Endothelial cell (in vitro differentiated cells): ENCODE measurements around the gene STK10. TPM values are rescaled to one million over a fixed set of nuclear protein-coding genes. Genes with fewer than 3 reads are reported as not detected.

Source experiments
- DNase-seq: peaks from one replicate; pipeline ENCODE4 v3.0.0; 2021; ENCODE audit warnings: low spot score
- H3K27ac Mint-ChIP-seq: one replicate; pipeline ENCODE4 v1.8.0; 2021; ENCODE audit warnings: mixed read lengths, inconsistent platforms; ENCODE audit not compliant: unreplicated experiment
- H3K27me3 Mint-ChIP-seq: one replicate; pipeline ENCODE4 v1.8.0; 2021; ENCODE audit warnings: mild to moderate bottlenecking, moderate library complexity, mixed read lengths, inconsistent platforms; ENCODE audit not compliant: unreplicated experiment
- H3K36me3 Mint-ChIP-seq: one replicate; pipeline ENCODE4 v1.8.0; 2021; ENCODE audit warnings: mild to moderate bottlenecking, low read depth, mixed read lengths, inconsistent platforms; ENCODE audit not compliant: unreplicated experiment
- H3K4me1 Mint-ChIP-seq: one replicate; pipeline ENCODE4 v1.8.0; 2021; ENCODE audit warnings: mild to moderate bottlenecking, mixed read lengths, inconsistent platforms; ENCODE audit not compliant: unreplicated experiment
- H3K4me3 Mint-ChIP-seq: one replicate; pipeline ENCODE4 v1.8.0; 2021; ENCODE audit warnings: mild to moderate bottlenecking, mixed read lengths, inconsistent platforms; ENCODE audit not compliant: unreplicated experiment
- H3K9me3 Mint-ChIP-seq: one replicate; pipeline ENCODE4 v1.8.0; 2021; ENCODE audit warnings: mixed read lengths, inconsistent platforms; ENCODE audit not compliant: unreplicated experiment
- total RNA-seq: library from RNA; stranded (reverse); fragmentation: NEBNext Ultra II Directional; extraction: Animal tissue kit (Norgen Biotek cat#: 25700); gene quantifications from one replicate; pipeline ENCODE4 v1.2.1, GENCODE V29; 2021; ENCODE audit not compliant: unreplicated experiment
- TF ChIP-seq, protein P1 (sequence below): fragments of 200-600 bp; sonication (generic); IDR thresholded peaks from one replicate; pipeline ENCODE4 v1.5.0; 2021; ENCODE audit warnings: antibody characterized with exemption; ENCODE audit not compliant: unreplicated experiment

Gene STK10
- total RNA-seq, 1 donor from 2014 or later: 69.3 TPM

DNA sequence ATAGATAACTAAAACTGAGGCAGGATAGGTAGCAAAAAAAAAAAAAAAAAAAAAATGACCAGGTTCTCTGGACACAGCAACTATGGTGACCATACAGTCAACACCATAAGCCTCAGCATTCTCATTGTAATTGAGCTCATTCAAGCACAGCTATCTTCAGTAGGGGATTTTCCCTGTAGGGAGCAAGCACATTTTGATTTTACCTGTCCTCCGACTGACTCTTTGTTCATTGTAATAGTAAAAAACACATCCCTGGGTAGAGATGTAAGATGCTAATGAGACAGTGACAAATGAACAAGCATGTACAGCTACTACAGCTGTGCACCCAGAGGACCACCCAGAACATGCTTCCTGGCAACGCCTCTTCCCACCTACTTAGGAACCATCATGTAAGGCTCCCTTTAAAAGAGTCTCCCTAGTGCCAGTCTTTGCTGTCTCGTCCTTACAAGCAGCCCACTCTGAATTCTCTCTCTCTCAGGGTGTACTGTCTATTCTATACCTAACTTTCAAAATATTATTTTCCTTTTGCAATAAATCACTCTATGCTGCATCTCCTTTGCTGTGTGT lies 116.6 kb downstream of the STK10 start:
- Mint-ChIP-seq H3K27ac (no peak overlapping the region), H3K27me3 (peaks cover 6% of the 10 kb centered on the region), H3K4me1 (peaks cover 3% of the 10 kb centered on the region), H3K9me3 (no peaks in the 10 kb centered on the region), H3K36me3 (peaks cover 19% of the 10 kb centered on the region), H3K4me3 (no peak overlapping the region)
- DNase-seq: no peak
- TF ChIP-seq, protein P1, sequence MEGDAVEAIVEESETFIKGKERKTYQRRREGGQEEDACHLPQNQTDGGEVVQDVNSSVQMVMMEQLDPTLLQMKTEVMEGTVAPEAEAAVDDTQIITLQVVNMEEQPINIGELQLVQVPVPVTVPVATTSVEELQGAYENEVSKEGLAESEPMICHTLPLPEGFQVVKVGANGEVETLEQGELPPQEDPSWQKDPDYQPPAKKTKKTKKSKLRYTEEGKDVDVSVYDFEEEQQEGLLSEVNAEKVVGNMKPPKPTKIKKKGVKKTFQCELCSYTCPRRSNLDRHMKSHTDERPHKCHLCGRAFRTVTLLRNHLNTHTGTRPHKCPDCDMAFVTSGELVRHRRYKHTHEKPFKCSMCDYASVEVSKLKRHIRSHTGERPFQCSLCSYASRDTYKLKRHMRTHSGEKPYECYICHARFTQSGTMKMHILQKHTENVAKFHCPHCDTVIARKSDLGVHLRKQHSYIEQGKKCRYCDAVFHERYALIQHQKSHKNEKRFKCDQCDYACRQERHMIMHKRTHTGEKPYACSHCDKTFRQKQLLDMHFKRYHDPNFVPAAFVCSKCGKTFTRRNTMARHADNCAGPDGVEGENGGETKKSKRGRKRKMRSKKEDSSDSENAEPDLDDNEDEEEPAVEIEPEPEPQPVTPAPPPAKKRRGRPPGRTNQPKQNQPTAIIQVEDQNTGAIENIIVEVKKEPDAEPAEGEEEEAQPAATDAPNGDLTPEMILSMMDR: no peak

DNA sequence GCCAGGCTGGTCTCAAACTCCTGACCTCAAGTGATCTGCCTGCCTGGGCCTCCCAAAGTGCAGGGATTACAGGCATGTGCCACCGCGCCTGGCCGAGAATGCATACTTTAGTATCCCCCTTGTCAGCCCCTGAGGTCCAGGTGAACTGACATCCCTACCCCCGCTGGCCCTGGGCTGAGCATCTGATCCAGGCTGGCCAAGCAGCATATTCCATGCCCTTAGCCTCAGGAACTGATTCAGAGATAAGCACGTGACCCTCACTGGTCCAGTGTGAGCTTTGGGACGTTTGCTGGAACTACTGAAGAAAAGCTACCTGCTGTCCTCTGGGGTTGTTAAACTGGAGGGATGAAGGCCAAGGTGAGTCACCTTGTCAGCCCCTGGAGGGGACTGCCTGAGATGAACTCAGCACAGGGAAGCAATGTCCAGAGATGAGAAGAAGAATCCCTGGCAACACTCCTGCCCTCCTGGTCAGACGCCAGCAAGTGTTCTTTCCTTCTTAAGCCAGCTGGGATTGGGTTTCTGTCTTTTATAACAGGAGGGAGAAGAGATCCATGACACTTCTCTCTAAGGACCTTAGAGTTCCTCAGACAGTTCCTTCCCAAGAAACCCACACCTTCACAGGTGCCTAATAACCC lies 122.5 kb downstream of the STK10 start:
- no peaks in the 10 kb centered on the region for H3K9me3 Mint-ChIP-seq
- DNase-seq: no peak
- no peak overlapping the region for H3K4me3 Mint-ChIP-seq
- TF ChIP-seq, protein P1: no peak
- H3K4me1 Mint-ChIP-seq: peaks cover 3% of the 10 kb centered on the region
- H3K27ac Mint-ChIP-seq: no peak overlapping the region
- peaks cover 4% of the 10 kb centered on the region for H3K27me3 Mint-ChIP-seq
- H3K36me3 Mint-ChIP-seq: peaks cover 43% of the 10 kb centered on the region

DNA sequence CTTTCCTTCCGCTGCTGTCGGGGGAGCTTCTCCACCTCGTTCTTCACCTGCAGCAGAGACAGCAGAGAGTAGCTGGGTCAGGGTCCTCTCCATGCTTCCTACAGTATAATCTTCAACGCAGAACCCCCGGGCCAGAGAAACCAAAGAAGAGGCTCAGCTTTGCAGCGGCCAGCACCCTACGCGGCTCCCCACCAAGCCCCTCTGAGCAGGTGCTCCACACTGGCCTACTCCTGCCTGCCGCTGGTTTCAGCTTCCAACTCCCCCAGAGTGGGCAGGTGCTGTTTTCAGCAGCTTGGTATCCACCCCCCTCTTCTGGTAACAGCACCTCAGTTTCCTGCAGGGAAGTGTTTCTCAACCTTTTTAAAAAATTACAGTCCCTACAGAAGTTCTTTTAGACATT lies 123.3 kb downstream of the STK10 start:
- Mint-ChIP-seq H3K4me3 (peak overlapping the region; percentile 37), H3K36me3 (peaks cover 43% of the 10 kb centered on the region), H3K27me3 (peaks cover 4% of the 10 kb centered on the region), H3K9me3 (no peaks in the 10 kb centered on the region), H3K4me1 (peaks cover 3% of the 10 kb centered on the region), H3K27ac (no peak overlapping the region)
- TF ChIP-seq, protein P1: no peak
- no peak for DNase-seq

DNA sequence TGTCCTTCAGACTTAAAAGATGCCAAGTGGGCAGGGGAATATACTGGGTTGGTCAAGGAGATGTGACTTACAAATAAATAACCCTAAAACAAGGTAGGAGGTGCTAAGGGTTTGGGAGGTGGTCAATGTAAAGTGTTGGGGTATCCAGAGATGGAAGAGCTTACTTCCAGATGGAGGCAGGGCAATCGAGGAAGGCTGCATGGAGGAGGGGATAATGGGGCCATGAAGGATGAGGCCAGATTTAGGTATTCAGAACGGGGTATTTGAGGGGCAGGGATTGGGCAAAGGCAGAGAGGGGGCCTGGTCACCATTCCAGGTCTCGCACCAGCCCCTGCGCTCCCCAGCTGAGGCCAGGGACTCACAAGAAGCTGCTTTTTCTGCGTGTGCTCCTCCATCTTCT lies 123.7 kb downstream of the STK10 start:
- peaks cover 3% of the 10 kb centered on the region for H3K4me1 Mint-ChIP-seq
- no peak for DNase-seq
- H3K4me3 Mint-ChIP-seq: no peak overlapping the region
- peak overlapping the region; percentile 32 for H3K27ac Mint-ChIP-seq
- no peaks in the 10 kb centered on the region for H3K9me3 Mint-ChIP-seq
- TF ChIP-seq, protein P1: no peak
- H3K36me3 Mint-ChIP-seq: peaks cover 44% of the 10 kb centered on the region
- H3K27me3 Mint-ChIP-seq: peaks cover 4% of the 10 kb centered on the region

DNA sequence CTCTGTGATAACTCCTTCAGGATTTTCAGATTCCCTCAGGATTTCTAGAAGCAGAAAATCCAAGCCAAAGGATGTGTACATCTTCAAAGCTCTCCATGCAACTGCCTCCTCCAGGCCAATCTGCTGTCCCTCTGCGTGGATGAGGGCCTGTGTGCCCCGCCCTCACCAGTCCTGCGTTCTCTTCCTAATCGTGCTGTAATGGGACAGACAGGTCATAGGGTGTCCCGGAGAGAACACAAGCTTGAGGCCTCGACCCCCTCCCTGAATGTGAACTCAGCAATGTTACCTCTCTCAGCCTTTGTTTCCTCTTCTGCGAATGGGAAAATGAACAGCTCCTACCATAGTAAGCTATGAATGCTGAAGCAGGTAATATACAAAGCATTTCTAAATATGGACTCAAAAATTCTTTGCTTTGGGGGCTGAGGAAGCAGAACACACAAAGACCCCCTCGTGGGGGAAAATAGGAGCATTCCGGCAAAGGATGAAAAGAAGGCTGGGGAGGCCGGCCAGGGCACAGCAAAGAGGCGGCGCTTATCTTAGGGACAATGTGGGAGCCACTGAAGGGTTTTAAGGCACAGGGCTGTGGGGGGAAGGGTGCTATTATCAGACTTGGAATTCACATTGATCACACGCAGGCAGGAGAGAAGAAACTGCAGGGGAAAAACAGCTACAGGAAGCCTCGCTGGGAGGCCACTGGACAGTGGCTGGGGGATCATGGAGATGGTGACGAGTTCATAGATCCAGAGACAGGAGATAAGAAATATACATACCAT lies 124.4 kb downstream of the STK10 start:
- H3K9me3 Mint-ChIP-seq: no peaks in the 10 kb centered on the region
- H3K4me3 Mint-ChIP-seq: peak overlapping the region; percentile 63
- peaks cover 44% of the 10 kb centered on the region for H3K36me3 Mint-ChIP-seq
- H3K4me1 Mint-ChIP-seq: peaks cover 3% of the 10 kb centered on the region
- DNase-seq: no peak
- H3K27me3 Mint-ChIP-seq: peaks cover 4% of the 10 kb centered on the region
- peak overlapping the region; percentile 32 for H3K27ac Mint-ChIP-seq
- TF ChIP-seq, protein P1: no peak
